ENCODE measurements around the gene TRIM49.
"Not testable (repeated sequence)": the region's sequence is repeated elsewhere in the genome, so short reads cannot be mapped to it uniquely, and the experiment has no call there.

Gene TRIM49, protein sequence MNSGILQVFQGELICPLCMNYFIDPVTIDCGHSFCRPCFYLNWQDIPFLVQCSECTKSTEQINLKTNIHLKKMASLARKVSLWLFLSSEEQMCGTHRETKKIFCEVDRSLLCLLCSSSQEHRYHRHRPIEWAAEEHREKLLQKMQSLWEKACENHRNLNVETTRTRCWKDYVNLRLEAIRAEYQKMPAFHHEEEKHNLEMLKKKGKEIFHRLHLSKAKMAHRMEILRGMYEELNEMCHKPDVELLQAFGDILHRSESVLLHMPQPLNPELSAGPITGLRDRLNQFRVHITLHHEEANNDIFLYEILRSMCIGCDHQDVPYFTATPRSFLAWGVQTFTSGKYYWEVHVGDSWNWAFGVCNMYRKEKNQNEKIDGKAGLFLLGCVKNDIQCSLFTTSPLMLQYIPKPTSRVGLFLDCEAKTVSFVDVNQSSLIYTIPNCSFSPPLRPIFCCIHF

GRCh38 chr11:89808475-89808874 is at the start of gene TRIM49:
TRIM49 (minus strand) TSS chr11:89808575; CDS start chr11:89804469, 4,106 bp downstream.
- not testable (repeated sequence) for H3K36me3 Mint-ChIP-seq, H3K9me3 Mint-ChIP-seq, H3K27me3 Mint-ChIP-seq, H3K27ac Mint-ChIP-seq, H3K4me3 Mint-ChIP-seq, H3K4me1 Mint-ChIP-seq

DNA sequence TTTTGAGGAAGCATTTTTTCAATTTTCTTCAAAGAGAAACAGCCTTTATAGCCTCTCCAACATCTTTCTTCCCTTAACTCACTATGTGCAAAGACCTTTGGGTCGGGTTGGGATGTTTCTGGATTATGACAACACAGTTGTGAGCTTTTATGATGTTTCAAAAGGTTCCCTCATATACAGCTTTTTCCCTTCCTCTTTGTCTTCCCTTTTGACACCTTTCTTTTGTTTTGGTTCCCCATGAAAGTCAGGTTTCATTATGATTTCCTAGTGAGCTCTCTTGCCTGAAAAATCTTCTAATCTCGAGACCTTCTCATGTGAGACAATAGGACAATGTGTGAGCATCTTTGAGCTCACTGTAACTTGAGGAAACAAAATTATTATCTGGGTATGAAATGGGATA is 18.3 kb upstream of the TRIM49 start:
- not testable (repeated sequence) for H3K4me1 Mint-ChIP-seq, H3K36me3 Mint-ChIP-seq, H3K27me3 Mint-ChIP-seq, H3K27ac Mint-ChIP-seq, H3K4me3 Mint-ChIP-seq, H3K9me3 Mint-ChIP-seq

GRCh38 chr11:89820008-89820407 is 11.6 kb upstream of the TRIM49 start:
- H3K9me3 Mint-ChIP-seq, H3K4me3 Mint-ChIP-seq, H3K4me1 Mint-ChIP-seq, H3K27ac Mint-ChIP-seq, H3K36me3 Mint-ChIP-seq, H3K27me3 Mint-ChIP-seq: not testable (repeated sequence)

GRCh38 chr11:89813535-89813934 is 5.2 kb upstream of the TRIM49 start:
- not testable (repeated sequence) for H3K9me3 Mint-ChIP-seq, H3K36me3 Mint-ChIP-seq, H3K27me3 Mint-ChIP-seq, H3K4me3 Mint-ChIP-seq, H3K4me1 Mint-ChIP-seq, H3K27ac Mint-ChIP-seq

DNA sequence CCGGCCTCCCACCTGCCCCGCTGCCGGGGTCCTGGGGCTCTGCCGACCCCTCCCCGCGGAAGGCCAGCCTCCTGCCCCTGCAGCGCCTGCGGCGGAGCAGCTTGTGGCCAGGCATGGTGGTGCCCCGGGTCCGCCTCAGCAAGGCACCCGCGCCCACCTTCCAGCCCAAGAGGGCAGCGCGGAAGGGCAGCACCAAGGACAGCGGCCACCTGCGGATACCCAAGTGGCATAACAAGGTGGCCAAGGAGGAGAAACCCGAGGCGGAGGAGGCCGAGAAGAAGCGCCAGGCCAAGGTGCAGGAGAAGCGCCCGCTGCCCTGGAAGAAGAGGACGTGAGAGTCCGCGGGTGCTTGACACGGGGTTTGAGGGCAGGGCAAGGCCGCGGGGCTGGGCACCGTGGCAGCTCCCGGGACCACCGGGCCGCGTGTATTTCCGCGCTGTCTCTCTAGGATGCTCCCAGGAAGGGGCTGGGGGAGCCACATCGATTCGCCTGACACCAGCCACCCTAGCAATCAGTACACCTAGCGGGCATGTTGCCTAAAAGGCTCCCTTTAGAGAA is 20.8 kb downstream of the TRIM49 start:
- H3K9me3 Mint-ChIP-seq, H3K36me3 Mint-ChIP-seq, H3K4me3 Mint-ChIP-seq, H3K27ac Mint-ChIP-seq, H3K4me1 Mint-ChIP-seq, H3K27me3 Mint-ChIP-seq: not testable (repeated sequence)

GRCh38 chr11:89785726-89786125 is 22.6 kb downstream of the TRIM49 start:
- H3K27ac Mint-ChIP-seq, H3K4me3 Mint-ChIP-seq, H3K9me3 Mint-ChIP-seq, H3K4me1 Mint-ChIP-seq, H3K27me3 Mint-ChIP-seq, H3K36me3 Mint-ChIP-seq: not testable (repeated sequence)

- H3K4me3 Mint-ChIP-seq, H3K27ac Mint-ChIP-seq, H3K4me1 Mint-ChIP-seq, H3K36me3 Mint-ChIP-seq, H3K27me3 Mint-ChIP-seq, H3K9me3 Mint-ChIP-seq: not testable (repeated sequence)
These were observed 57.6 kb downstream of the TRIM49 start for GRCh38 chr11:89750822-89751221.

Data from activated naive CD4-positive, alpha-beta T cell treated with anti-CD3 and anti-CD28 coated beads, Interleukin-2, amount 50 U/mL, for 24 hours (primary cell).